AG04449 (cell line): ENCODE measurements around the gene KCNJ14.

ENCODE experiments used
- CTCF ChIA-PET: fragments of 350-600 bp; formaldehyde crosslinking; extraction: SDS; loops from one replicate; lab custom pipeline; 2021; ENCODE audit warnings: antibody characterized with exemption; lab: Yijun Ruan, JAX
- POLR2A ChIA-PET: fragments of 400-600, 350-600 bp; formaldehyde crosslinking; extraction: SDS; loops from one replicate; lab custom pipeline; 2020; ENCODE audit warnings: antibody characterized with exemption, inconsistent platforms; lab: Yijun Ruan, JAX
- DNase-seq: peaks from one replicate; pipeline ENCODE4 v3.0.0-alpha.2; 2010; ENCODE audit warnings: low read depth, low spot score
- H3K4me3 ChIP-seq: 2 replicates; pipeline ENCODE4 v1.5.1; 2011; ENCODE audit warnings: low read depth, mild to moderate bottlenecking, control low read depth, low read length
- TF ChIP-seq, protein P1 (sequence below): IDR thresholded peaks from one replicate; pipeline ENCODE4 v1.5.1; 2011; ENCODE audit warnings: mild to moderate bottlenecking, moderate library complexity, low read length, control low read depth, inconsistent platforms; ENCODE audit not compliant: insufficient read depth; ENCODE audit errors: missing control alignments

Gene KCNJ14

GRCh38 chr19:48469934-48470680, 14.7 kb downstream of the KCNJ14 start:
- ChIA-PET POLR2A (interaction anchor here (0.7 kb wide), 1 partner anchor 10 kb away, joined by 3 read pairs; no protein-coding TSS in a partner anchor), CTCF (interaction anchor here (0.6 to 1.9 kb wide), 8 partner anchors 10 to 118 kb away, joined by 3 to 17 read pairs (median 6); partner anchors contain the start of genes GRWD1 and KDELR1)
- DNase-seq, result no peak
- H3K4me3 ChIP-seq, result peak overlapping the region; percentile 84
- TF ChIP-seq, protein P1, sequence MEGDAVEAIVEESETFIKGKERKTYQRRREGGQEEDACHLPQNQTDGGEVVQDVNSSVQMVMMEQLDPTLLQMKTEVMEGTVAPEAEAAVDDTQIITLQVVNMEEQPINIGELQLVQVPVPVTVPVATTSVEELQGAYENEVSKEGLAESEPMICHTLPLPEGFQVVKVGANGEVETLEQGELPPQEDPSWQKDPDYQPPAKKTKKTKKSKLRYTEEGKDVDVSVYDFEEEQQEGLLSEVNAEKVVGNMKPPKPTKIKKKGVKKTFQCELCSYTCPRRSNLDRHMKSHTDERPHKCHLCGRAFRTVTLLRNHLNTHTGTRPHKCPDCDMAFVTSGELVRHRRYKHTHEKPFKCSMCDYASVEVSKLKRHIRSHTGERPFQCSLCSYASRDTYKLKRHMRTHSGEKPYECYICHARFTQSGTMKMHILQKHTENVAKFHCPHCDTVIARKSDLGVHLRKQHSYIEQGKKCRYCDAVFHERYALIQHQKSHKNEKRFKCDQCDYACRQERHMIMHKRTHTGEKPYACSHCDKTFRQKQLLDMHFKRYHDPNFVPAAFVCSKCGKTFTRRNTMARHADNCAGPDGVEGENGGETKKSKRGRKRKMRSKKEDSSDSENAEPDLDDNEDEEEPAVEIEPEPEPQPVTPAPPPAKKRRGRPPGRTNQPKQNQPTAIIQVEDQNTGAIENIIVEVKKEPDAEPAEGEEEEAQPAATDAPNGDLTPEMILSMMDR, result no peak

GRCh38 chr19:48470856-48471255, 15.5 kb downstream of the KCNJ14 start:
- no peak for DNase-seq
- H3K4me3 ChIP-seq, result peak overlapping the region; percentile 84

DNA sequence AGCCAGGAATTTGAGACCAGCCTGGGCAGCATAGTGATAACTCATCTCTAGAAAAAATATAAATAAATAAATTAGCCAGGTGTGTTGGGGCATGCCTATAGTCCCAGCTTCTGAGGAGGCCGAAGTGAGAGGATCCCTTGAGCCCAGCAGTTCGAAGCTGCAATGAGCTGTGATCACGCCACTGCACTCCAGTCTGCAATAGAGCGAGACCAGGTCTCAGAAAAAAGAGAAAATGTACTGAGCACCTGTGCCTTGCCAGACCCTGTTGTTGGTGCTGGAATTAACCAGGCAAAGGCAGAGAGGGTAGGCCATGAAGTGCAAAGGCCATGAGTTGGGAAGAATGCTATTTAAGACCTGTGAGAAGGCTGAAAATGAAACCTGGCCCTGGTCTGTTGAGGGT, 16.5 kb downstream of the KCNJ14 start:
- TF ChIP-seq, protein P1, result no peak
- ChIA-PET CTCF (interaction anchor here (0.8 to 1.9 kb wide), 3 partner anchors 9 to 81 kb away, joined by 3 to 7 read pairs (median 3); partner anchors contain the start of gene KDELR1), POLR2A (no interaction called here)
- no peak overlapping the region for H3K4me3 ChIP-seq
- DNase-seq, result no peak

More at GRCh38 chr19:48470856-48471255, 15.5 kb downstream of the KCNJ14 start:
- TF ChIP-seq, protein P1, result no peak
- ChIA-PET POLR2A (no interaction called here), CTCF (interaction anchor here (0.7 to 1.9 kb wide), 7 partner anchors 9 to 118 kb away, joined by 3 to 17 read pairs (median 6); partner anchors contain the start of genes GRWD1 and KDELR1)

DNA sequence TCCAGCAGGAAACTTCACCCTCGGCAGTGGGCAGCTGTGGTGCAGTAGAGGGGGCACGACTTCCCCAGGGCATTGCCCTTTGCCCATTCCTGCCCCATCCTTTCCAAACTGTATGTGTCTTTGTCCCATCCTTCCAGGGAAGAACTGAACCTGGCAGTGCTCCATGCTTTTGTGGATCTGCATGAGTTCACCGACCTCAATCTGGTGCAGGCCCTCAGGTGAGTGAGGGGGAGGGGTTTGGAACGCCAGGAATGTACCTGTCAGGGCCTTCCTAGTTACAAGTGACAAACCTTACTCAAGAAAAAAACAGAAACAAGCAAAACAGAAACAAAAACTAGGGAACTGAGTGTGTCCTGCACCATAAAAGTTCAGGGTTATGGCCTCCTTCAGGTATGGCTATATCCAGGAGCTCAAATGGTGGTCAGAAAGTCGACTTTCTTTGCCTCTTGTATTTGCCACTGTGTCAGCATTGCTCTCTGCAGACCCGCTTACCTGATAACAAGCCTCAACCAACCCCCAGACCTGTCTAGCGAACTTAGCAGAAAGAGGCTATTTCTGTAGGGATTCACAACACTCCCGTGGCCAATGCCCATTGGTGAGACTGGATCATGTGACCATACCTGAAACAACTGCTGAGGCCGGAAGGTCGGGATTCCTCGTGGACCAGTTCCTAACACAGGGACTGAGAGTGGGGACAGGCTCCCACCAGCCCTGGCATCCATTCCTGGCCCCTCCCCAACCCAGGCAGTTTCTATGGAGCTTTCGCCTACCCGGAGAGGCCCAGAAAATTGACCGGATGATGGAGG, 18.0 kb downstream of the KCNJ14 start:
- no peak overlapping the region for H3K4me3 ChIP-seq
- ChIA-PET POLR2A (interaction anchor here (0.5 to 0.8 kb wide), 2 partner anchors 8 to 14 kb away, joined by 3 read pairs; no protein-coding TSS in a partner anchor), CTCF (interaction anchor here (1.3 to 1.7 kb wide), 2 partner anchors 16 to 17 kb away, joined by 3 to 9 read pairs; no protein-coding TSS in a partner anchor)
- TF ChIP-seq, protein P1, result no peak
- DNase-seq, result no peak

- POLR2A ChIA-PET, result interaction anchor here (0.8 kb wide), 1 partner anchor 14 kb away, joined by 3 read pairs; no protein-coding TSS in a partner anchor
- CTCF ChIA-PET, result interaction anchor here (3.5 kb wide), 1 partner anchor 14 kb away, joined by 29 read pairs; no protein-coding TSS in a partner anchor
- no peak overlapping the region for H3K4me3 ChIP-seq
- TF ChIP-seq, protein P1, result no peak
- no peak for DNase-seq
These were observed 18.8 kb downstream of the KCNJ14 start for GRCh38 chr19:48474084-48474592.
